ENCODE measurements around the gene NLGN4X.

DNA sequence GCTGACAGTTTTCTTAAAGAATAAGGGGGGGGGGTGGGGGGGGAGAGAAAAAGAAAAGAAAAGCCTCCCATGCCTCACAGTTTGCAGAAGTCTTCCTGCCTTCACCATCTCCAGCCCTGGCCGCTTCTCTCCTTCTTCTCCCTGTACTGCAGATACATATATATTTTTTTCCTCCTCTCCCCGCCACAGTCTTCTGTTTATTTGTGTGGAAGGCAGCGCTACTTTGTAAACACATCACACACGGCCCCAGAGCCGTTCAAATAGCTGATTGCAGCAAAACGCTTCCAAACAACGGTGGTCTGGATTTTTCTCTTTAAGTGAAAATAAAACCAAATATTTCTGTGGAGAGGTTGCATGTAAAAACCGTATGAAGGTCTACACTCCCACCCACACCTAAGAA is 732 bp downstream of the NLGN4X start:
- TF ChIP-seq, protein P1, sequence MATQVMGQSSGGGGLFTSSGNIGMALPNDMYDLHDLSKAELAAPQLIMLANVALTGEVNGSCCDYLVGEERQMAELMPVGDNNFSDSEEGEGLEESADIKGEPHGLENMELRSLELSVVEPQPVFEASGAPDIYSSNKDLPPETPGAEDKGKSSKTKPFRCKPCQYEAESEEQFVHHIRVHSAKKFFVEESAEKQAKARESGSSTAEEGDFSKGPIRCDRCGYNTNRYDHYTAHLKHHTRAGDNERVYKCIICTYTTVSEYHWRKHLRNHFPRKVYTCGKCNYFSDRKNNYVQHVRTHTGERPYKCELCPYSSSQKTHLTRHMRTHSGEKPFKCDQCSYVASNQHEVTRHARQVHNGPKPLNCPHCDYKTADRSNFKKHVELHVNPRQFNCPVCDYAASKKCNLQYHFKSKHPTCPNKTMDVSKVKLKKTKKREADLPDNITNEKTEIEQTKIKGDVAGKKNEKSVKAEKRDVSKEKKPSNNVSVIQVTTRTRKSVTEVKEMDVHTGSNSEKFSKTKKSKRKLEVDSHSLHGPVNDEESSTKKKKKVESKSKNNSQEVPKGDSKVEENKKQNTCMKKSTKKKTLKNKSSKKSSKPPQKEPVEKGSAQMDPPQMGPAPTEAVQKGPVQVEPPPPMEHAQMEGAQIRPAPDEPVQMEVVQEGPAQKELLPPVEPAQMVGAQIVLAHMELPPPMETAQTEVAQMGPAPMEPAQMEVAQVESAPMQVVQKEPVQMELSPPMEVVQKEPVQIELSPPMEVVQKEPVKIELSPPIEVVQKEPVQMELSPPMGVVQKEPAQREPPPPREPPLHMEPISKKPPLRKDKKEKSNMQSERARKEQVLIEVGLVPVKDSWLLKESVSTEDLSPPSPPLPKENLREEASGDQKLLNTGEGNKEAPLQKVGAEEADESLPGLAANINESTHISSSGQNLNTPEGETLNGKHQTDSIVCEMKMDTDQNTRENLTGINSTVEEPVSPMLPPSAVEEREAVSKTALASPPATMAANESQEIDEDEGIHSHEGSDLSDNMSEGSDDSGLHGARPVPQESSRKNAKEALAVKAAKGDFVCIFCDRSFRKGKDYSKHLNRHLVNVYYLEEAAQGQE (IDR thresholded peaks at IDR 0.05; ENCODE audit: low read depth) = no peak
- no peak for TF ChIP-seq EZH2phosphoT487 (IDR thresholded peaks at IDR 0.05; ENCODE audit: borderline replicate concordance)
- TF ChIP-seq SP1 (IDR thresholded peaks at IDR 0.05; ENCODE audit: low read depth) = no peak
- no peak for TF ChIP-seq POLR2A (IDR thresholded peaks at IDR 0.05; ENCODE audit: borderline replicate concordance, extremely low read depth, insufficient read depth, insufficient read length)
- no peak for TF ChIP-seq JUND (IDR thresholded peaks at IDR 0.05)
- TF ChIP-seq, protein P2, sequence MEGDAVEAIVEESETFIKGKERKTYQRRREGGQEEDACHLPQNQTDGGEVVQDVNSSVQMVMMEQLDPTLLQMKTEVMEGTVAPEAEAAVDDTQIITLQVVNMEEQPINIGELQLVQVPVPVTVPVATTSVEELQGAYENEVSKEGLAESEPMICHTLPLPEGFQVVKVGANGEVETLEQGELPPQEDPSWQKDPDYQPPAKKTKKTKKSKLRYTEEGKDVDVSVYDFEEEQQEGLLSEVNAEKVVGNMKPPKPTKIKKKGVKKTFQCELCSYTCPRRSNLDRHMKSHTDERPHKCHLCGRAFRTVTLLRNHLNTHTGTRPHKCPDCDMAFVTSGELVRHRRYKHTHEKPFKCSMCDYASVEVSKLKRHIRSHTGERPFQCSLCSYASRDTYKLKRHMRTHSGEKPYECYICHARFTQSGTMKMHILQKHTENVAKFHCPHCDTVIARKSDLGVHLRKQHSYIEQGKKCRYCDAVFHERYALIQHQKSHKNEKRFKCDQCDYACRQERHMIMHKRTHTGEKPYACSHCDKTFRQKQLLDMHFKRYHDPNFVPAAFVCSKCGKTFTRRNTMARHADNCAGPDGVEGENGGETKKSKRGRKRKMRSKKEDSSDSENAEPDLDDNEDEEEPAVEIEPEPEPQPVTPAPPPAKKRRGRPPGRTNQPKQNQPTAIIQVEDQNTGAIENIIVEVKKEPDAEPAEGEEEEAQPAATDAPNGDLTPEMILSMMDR (IDR thresholded peaks at IDR 0.05 in 2 of 3, conservative IDR thresholded peaks at IDR 0.05 in 1 of 3; ENCODE audit: borderline replicate concordance in 1 of 3, insufficient read depth in 1 of 3, low read depth in 2 of 3, low read length in 2 of 3) = no peak
- no peak for TF ChIP-seq EZH2 (IDR thresholded peaks at IDR 0.05)

Measured in HCT116 (cell line).